ENCODE data around the gene CLUH.

The CLUH gene

DNA sequence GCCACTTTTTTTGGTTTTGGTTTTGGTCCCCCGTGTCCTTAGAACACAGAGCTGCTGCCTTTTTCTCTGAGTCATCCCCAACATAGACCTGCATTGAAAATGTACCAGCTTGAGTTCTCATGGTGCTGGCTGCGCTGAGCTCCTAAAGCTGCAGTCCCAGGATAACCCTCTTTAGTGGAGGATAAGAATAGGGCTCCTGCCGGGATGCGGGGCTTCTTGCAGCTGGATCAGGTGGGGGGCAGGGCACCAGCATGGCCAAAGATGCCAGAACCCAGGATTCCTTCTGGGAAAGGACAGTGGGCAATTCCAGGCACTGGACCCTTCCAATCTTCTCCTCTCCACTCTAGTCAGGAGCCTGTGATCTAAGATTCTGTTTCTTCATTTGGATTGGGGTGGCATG, 8.3 kb upstream of the CLUH start:
- DNase-seq, result no peak

DNA sequence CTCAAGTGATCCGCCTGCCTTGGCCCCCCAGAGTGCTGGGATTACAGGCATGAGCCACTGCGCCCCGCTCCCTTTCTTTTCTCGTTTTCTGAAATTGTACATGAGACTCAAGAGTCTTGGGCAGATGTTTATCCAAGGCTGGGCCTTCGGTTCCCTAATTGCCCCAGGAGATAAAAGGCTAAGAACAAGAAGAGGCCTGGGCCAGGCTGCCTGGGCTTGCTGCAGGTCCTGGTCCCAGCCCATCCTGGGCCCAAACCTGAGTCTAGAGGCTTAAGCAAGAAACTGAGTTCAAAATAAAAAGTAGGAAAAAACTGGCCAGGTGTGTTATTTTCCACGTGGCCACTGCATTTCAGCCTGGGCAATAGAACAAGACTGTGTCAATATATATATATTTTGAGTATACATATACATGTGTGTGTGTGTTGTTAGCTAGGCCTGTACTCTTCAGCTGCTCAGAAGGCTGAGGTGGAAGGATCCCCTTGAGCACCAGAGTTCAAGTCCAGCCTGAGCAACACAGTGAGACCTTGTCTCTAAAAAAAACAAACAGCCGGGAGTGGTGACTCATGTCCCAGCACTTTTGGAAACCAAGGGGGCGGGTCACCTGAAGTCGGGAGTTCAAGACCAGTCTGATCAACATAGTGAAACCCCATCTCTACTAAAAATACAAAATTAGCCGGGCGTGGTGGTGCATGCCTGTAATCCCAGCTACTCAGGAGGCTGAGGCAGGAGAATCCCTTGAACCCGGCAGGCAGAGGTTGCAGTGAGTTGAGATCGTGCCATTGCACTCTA, 6.8 kb upstream of the CLUH start:
- DNase-seq, result no peak

DNA sequence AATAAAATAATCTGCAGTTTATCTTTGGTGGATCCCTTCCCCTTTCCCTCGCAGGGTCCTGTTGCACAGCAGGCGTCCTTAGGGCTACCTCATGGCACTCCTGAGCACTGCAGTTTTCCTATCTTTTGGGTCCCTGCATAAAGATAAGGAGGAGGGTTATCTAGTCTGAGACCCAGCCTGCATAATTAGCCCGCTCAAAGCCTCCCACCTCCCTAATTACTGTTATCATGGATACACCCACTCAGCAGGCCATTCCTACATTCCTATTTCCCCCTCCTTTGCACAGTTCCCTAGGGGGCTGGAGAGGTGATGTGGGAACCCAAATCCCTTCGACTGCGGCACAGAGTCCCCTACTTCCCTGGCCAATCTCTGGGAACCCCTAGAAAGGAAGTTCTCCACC, 5.1 kb upstream of the CLUH start:
- no peak for DNase-seq

DNA sequence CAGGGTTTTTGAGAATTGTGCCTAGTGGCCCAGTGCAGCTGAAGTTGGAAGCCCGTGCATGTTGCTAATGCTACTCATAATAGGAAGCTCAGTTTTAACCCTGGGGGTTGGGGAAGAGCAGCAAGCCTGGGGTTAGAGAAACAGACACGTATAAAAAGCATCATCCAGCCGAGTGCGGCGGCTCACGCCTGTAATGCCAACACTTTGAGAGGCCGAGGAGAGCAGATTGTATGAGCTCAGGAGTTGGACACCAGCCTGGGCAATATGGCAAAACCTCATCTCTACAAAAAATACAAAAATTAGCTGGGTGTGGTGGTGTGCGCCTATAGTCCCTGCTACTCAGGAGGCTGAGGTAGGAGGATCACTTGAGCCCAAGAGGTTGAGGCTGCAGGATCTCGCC, 2.3 kb upstream of the CLUH start:
- no peak for DNase-seq

DNA sequence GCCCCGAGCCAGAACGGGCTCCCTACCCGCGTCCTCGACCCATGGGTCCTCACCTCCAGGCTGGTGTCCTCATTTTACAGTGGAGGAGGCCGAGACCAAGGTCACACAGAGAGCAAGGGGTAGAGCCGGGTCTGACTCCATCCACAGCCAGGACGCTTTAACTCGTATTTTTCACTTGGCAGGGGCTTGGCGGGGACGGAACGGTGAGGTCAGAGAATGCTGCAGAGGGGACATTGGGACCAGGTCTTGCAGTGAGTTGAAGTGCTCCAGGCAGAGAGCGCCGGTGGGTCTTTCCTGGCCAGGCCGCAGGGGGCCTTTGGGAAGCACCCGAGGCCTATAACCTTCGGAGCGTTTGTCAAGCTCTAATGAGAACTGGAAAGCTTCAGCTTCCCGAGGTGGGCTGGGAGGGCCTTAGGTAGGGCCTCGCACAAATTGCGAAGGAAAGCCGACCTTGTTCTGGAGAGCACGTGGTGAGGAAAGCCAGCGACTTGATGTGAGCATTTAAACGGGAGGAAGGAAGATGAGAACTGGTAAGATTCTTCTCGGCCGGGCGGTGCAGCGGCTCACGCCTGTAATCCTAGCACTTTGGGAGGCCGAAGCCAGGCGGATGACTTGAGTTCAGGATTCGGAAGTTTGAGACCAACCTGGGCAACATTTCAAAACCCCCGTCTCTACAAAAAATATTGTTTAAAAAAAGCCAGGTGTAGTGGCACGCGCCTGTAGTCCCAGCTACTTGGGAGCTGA, 908 bp upstream of the CLUH start:
- peak; percentile 39 to 60 for DNase-seq

DNA sequence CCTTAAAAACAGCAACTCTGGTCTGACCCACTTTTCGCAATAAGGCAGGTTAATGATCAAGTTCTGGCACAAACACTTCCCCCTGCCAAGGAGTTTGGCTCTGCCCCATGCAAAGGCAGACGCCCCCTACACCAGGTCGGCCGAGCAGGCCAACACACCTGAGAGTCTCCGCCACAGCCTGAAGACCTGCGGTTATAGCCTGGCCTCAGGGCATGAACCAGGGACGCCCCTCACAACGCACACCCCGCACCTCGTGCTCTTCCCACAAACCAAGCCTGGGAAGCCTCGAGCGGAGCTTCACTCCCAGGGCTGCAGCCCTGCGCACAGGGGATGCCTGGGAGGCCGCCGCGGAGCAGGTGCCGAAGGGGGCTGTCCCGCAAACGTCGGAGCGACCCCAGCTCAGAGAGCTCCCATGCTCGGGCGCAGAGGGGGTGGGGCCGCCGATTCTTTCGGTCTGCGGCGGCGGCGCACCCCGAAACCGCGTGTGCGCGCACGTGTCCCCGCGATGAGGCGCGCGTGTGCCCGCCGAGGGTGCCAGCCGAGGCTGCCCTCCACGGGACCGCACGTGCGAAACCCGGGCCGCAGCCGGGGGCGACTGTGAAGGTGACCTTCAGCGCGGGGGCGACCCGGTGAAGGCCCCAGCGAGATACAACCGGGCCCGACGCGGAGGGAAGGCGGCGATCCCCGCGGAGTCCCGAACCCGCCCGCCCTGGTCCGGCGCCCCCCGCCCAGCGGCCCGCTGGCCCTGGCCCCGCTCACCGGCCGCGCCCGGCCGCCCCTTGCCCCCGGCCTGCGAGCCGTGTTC, 559 bp downstream of the CLUH start:
- no peak for DNase-seq

DNA sequence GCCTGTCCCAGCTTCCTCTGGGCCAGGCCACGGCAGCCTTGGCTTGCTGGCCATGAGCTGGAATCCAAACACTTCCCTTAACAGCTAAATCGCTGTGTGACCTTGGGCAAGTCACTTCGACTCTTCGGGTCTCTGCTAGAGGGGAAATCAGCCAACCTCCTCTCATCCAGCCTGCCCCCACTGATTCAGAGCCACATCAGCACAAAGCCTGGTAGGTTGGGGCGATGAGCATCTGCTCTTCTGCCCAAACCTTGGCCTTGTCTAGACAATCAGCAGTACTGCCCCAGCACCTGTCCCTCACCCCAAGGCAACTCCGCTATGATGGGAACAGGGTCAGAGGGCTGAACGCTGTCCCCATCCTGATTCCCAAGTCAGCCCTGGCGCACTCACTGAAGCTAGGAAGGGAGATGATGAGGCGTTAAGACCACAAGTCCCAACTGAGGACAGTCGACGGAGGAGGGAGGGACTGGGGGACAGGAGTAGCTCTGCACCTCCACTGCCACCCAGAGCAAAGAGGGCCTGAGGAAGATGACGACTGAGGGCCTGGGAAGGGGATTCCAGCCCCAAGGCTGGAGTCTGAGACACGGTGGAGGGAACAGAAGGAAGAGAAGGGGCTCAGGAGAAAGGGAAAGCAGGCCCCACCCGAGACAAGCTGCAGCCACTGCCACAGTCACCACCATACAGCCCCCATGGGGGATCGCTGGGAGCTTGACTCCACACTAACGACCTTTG, 1.3 kb downstream of the CLUH start:
- DNase-seq, result no peak

DNA sequence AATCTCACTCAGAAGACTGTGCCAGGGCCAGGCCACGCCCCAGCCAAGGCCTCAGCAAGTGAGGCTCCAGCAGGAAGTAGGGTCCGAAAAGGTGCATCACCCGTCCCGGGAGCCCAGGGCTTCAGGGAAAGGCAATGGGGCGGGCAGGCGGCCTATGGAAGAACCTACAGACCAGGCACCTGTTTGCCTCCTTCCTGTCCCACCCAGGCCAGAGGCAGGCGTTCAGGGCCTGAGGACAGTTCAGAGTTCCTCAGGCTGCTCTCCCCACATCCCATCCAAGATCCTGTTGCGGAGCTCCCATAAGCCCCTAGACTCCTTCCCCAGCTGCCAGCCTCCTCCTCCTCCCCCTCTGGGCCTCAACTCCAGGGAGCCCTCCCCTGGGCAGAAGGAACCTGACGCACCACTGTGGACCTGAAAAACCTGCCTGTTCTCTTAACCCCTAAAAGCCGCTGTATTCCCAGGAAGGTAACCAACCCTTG, 2.3 kb downstream of the CLUH start:
- no peak for DNase-seq

DNA sequence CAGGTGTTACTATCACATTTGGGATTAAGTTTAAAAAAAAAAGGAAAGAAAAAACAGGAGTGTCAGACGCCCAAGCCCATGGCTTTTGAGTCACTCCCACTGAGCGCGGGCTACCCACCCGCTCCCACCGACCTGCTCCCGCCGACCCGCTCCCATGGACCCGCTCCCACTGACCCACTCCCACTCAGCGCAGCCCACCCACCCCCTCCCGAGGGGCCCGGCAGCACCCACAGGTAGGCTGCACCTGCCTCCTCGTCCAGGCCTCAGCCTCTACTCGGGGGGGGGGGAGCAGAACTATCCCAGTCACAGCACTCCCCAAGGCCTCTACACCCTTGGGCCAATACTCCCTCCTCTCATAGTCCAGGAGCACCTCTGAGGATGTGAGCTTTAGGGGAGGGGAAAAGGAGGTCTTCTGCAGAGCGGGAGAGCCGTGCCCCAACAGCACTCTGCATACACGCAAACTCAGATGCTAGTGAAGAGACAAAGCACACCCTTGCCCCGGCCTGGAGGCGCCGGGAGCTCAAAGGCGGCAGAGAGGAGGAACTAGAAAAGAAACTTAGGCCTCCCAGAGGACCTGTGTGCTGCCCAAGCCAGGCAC, 2.9 kb downstream of the CLUH start:
- DNase-seq, result no peak

DNA sequence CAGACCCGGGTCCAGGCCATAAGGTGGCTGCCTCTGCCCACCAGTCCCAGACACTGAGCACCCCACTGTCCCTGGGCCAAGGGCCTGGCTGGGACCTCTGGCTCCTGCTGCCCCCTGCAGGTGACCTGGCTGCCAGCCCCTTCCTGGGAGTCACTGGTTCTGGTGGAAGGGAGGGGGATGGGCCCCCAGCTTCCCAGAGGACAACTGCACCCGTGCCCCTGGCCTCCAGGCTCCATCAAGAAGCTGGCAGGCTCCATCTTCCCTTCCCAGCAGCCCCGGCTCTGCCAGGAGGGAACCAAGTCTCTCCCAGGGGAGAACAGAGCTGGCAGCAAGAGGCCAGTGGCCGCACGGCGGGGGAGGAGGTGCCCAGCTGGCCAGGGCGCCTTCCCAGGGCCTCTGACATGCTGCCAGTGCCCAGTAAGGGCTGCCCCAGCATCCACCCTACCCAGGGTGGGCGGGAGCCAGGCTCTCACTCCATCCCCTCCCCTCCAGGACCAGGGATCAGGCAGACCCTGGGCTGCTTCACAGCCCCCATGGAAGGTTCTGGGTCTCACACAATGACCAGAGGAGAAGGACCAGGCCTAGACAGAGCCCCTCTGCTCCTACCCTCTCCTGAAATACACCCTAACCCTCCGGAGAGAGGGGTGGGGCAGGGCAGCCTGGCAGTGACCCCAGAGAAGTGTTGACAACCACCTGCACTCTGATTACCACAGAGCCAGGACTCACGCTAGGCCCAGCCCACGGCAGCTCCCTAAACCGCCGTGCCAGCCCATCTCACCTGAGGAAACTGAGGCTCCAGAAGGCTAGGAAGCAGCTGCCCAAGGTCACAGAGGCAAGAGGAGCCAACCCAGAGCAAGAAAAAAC, 3.6 kb downstream of the CLUH start:
- DNase-seq, result peak in 1 of 2 experiments; percentile 23

DNA sequence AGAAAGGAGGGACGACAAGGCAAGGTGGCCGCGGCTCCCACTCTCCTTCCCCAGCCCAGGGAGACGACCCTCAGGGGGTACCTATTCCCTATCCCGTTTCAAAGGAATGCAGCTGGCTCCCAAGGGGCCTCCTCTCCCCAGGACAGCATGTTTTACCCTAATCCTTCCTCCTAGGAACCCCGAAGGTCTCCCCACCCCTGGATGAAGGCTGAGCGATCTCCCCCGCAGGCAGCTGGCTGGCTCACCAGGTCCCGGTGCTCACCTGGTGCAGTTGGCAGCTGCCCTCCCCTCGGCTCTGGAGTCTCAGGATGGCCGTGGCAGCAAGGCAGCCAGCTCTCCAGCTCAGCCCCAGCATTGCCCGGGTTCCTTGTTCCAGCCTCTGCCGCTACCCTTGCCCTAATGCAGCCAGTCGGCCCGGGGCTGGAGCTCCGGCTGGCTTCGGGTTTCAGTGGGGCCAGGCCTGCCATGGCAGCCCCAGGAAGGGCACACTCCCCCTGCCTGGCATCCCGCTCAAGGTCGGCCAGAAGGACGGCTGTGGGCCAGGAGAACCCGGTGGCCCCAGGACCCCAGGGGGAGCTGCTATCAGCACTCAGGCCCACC, 4.6 kb downstream of the CLUH start:
- DNase-seq, result no peak

DNA sequence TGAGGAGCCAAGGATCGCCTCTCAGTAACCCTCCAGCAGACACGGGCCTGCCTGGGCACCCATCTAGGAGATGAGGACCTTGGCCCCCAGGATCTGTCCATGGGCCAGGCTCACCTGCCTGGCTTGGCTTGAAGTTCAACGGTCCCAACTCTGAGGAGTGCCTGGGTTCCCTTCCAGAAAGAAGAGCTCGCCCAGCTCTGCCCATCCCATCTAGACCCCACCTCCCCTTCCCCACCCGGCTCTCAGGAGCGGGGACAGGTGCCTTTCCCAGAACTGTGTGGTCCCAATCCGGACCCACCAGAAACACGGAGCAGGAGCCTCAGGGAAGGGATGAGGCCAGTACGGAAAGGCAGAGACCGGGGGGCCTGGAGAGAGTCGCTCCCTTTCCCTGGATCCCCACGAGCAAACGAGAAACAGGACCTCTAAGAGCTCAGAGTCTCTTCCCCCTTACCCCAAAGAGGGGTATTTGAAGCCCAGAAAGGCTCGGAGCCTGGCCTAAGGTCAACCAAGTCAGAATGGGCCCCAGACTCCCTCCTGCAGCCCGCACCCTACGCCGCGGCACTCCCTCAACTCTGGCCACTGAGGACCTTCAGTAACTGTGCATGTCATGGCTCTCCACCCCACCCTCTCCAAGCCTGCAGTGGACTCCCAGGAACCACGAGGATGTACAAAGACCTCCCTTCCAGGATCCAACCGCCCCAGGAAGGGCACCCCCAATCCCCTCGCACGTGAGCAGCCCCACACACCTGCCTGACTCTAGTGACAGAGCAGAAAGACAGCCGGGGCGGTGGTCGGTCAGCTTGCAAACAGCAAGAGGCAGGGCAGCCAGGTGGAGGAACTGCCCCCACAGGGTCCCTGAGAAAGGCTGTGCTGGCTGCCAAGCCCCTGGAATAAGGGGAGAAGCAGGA, 5.4 kb downstream of the CLUH start:
- DNase-seq, result no peak

DNA sequence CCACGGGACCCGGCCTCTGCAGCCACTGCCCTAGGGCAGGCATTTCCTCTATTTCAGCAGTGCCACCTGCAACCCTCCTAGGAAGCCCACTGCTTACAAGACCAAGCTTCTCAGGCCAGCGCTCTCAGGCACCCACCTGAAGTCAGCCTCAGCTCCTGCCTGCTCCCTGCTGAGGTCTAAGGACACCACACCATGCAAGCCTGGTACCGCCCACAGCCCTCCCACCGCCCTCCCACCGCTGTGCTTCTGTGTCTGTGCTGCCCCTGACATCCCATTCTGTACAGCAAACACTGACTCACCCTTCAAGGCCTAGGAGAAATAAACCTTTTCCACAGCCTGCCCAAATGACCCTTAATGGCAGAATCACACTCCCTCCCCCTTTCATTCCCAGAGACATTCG, 6.3 kb downstream of the CLUH start:
- DNase-seq, result no peak

DNA sequence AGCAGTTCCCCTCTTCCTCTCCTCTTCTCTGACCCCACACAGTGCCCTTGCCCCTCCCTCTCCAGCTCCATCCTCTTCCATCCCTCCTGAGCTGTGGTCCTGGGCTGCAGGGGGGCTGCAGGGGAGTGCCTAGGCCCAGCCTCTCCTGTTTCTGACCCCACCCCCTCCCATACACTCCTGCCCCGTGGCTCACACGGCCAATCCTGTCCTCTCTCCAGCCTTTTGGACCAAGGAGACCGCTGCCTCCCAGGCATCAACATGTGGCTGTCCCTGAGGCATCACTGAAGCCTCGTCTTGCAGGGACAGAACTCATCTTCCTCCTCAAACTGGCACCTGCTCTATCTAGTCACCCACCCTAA, 6.7 kb downstream of the CLUH start:
- no peak for DNase-seq

DNA sequence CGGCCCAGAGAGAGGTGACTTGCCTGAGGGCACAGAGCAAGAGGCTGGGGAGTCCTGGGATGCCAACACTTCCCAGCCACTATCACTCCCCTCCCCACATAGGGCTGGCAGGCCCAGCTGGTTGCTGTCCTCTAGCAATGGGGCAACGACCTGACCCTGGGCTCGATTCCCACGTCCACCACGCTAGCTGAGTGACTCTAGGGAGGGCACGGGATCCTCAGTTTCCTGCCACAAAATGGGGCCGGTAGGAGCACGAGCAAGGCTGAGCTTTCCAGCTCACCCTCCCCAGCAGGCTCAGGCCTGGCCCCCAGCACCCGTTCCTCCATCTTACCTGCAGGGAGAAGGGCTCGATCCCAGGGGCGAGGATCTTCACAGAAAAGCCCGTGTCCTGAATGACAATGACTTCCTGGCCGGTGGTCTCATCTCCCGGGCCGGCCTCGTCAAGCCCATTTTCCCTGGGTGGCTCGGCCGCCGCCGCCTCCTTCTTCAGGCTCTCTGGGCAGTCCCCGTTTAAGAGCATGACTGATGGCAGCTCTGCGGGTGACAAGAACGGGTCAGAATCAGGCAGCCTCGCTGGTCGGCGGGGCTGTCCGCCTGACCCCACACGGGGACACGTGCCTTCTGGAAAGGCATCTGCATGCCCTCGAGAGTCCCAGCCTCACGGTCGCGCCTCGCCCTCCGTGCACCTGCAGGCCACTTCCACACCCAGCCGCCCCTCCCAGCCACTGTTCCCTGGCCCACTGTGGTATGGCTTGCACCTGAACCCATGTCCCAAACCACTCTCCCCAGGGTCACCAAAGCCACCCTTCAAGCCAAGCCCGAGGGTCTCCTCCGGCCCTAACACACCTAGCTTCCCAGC, 7.3 kb downstream of the CLUH start:
- DNase-seq, result no peak

DNA sequence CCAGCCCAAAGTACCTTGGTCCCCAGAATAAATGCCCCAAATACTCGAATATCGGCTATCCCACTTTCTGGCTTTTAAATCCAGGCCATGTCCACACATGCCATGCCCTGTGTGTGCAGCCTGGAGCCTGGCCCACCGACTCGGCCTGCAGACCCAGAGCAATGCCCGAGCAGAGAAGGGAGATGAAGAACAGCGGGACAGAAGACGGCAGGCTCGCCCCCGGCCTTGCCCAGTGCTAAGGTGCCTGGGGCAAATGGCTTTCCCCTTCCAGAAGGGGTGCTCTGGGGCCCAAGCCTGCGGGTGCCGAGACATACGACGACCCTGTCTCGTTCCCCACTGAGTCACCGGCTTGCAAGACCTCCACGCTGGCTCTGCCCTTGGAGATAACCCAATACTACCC, 8.0 kb downstream of the CLUH start:
- DNase-seq, result no peak

DNA sequence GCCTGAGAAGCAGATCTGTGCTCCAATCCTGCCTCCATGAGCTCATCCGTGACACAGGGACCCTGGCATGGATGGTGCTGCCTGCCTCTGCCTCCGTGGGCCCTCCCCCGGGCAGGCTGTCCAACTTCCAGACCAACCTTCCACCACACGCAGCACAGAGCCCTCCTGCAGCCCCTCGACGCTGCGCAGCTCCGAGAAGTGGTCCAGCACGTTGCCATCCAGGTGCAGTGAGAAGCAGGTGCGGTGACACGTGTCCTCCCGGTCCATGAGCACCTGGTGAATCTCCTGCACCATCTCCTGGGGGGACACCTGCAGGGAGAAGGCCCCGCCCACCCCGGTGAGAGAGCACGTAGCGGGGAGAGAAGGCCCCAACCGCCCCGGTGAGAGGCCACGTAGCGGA, 8.4 kb downstream of the CLUH start:
- no peak for DNase-seq

DNA sequence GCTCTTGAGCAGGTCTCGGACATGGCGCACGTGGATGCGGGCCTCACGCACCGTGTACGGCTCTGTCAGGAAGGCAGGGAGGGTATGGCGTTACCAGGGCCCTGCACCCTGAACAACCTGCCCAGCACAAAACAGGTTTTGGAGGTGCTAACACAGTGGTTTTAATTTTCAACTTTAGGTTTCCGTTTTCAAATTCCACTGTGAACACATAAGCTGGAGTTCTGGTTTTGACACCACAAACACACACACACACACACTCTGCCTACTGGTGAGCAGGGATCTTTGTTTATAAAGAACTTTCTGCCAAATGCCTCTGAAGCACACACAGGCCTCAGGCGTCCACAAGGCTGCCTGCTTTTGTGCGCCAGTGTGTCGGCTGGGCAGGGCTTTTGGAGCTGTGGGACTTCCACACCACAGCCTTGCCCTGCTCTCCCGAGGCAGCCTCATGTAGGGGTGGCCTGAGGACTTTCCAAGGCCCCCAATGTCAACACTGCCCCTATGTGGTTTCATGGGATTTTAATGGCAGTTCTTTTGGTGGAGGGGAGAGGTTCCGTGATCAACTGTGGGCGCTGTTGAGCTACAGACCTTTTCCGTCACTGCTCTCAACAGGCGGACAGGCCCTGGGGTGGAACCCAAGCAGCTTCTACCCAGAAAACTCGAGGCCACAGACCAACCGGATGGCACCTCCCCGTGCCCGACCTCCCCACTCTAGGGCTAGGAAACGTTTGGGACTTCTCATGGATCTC, 9.4 kb downstream of the CLUH start:
- no peak for DNase-seq
